ENCODE results near the gene SALL3.

- no peak for TF ChIP-seq CTCF (IDR thresholded peaks at IDR 0.05)
- TF ChIP-seq ZFX (IDR thresholded peaks at IDR 0.05; ENCODE audit: borderline replicate concordance), result no peak
These were observed 8.8 kb upstream of the SALL3 start for GRCh38 chr18:78970774-78971333.
